Ishikawa (cell line): ENCODE measurements around the gene RNF186.

ENCODE experiments used
- CEBPB ChIP-seq: IDR thresholded peaks from 2 replicates; pipeline ENCODE4 v1.6.1; 2012
- CREB1 ChIP-seq: IDR thresholded peaks from 2 replicates; pipeline ENCODE4 v1.6.1; 2012; ENCODE audit warnings: low read depth
- EGR1 ChIP-seq: IDR thresholded peaks from 2 replicates; pipeline ENCODE4 v1.6.1; 2012
- EP300 ChIP-seq: IDR thresholded peaks from 2 replicates; pipeline ENCODE4 v1.6.1; 2012; ENCODE audit warnings: borderline replicate concordance
- MAX ChIP-seq: IDR thresholded peaks from 2 replicates; pipeline ENCODE4 v1.6.1; 2012
- REST ChIP-seq: IDR thresholded peaks from 2 replicates; pipeline ENCODE4 v1.6.1; 2012; ENCODE audit warnings: low read depth, mild to moderate bottlenecking
- TAF1 ChIP-seq: IDR thresholded peaks from 2 replicates; pipeline ENCODE4 v1.6.1; 2012; ENCODE audit warnings: low read depth, mild to moderate bottlenecking
- TCF12 ChIP-seq: IDR thresholded peaks from 2 replicates; pipeline ENCODE4 v1.6.1; 2012; ENCODE audit warnings: low read depth

GRCh38 chr1:19804831-19805251 lies 10.2 kb downstream of the RNF186 start:
- TF ChIP-seq EGR1 (no peak), TAF1 (no peak), EP300 (no peak), CEBPB (no peak), TCF12 (no peak), MAX (no peak), CREB1 (no peak), REST (no peak)
